ENCODE results near the gene PPM1N. TPM values are rescaled to one million over a fixed set of nuclear protein-coding genes. Genes with fewer than 3 reads are reported as not detected.

PPM1N gene
- total and polyA plus RNA-seq, 2 of the 13 experiments (the other 11 are each of a cell fraction or from before 2014, with no cell fraction given) = 0.31 to 1.8 TPM

DNA sequence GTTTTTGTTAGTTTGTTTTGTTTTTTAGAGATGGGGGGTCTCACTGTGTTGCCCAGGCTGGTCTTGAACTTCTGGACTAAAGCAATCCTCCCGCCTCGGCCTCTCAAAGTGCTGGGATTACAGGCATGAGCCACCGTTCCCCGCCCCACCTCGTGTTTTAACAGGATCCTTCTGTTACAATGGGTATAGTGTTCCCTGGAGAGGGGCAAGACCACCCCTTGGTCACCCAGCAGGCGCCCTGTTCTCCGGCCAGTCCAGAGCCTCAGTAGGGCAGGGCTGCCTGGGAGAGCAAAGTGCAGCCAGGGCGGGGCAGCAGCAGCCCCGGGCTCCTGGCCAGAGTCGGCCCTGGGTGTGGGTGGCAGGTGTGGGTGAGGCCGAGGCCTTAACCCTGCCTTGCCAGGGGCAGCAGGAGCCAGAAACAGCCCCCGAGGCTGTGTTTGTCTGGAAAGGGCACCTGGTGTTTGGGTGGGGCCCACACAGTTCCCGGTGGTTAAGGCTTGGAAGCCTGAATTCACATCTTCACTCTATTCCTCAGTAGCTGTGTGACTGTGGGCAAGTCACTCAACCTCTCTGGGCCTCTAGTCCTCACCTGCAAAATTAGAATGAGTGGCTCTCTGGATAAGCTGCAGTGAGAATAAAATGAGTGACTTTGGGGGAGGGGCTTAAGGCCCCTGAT lies 16.3 kb downstream of the PPM1N start (continued):
- TF ChIP-seq ZNF724P (CRISPR knock-in tag; IDR thresholded peaks at IDR 0.05; ENCODE audit: borderline replicate concordance) (no peak), ZNF274 (CRISPR knock-in tag; IDR thresholded peaks at IDR 0.05) (no peak), ZC3H4 (CRISPR knock-in tag; IDR thresholded peaks at IDR 0.05; ENCODE audit: borderline replicate concordance) (no peak), AKAP8 (CRISPR knock-in tag; IDR thresholded peaks at IDR 0.05) (no peak), KLF6 (CRISPR knock-in tag; IDR thresholded peaks at IDR 0.05) (no peak), ARID2 (CRISPR knock-in tag; IDR thresholded peaks at IDR 0.05; ENCODE audit: borderline replicate concordance) (no peak; the same call in 1 of the 2 replicates), MIER2 (CRISPR knock-in tag; IDR thresholded peaks at IDR 0.05) (no peak), YEATS2 (CRISPR knock-in tag; IDR thresholded peaks at IDR 0.05; ENCODE audit: borderline replicate concordance) (no peak; the same call in 1 of the 2 replicates), ZNF451 (CRISPR knock-in tag; IDR thresholded peaks at IDR 0.05) (no peak), HOXA5 (CRISPR knock-in tag; IDR thresholded peaks at IDR 0.05) (peak; percentile 25; the same call in 1 of the 2 replicates), ZNF160 (CRISPR knock-in tag; IDR thresholded peaks at IDR 0.05) (no peak), ZNF562 (CRISPR knock-in tag; IDR thresholded peaks at IDR 0.05; ENCODE audit: borderline replicate concordance) (no peak), HHEX (CRISPR knock-in tag; IDR thresholded peaks at IDR 0.05) (no peak), KMT2B (CRISPR knock-in tag; IDR thresholded peaks at IDR 0.05) (no peak), ZNF33B (CRISPR knock-in tag; IDR thresholded peaks at IDR 0.05) (no peak), ZNF205 (CRISPR knock-in tag; IDR thresholded peaks at IDR 0.05) (no peak), NKX3-1 (CRISPR knock-in tag; IDR thresholded peaks at IDR 0.05) (no peak), HES4 (CRISPR knock-in tag; IDR thresholded peaks at IDR 0.05; ENCODE audit: borderline replicate concordance) (no peak), HNRNPH1 (optimal IDR thresholded peaks at IDR 0.05; ENCODE audit: low read depth, low read length) (no peak), KDM3A (CRISPR knock-in tag; IDR thresholded peaks at IDR 0.05; ENCODE audit: low read depth) (peak; percentile 69; the same call in 1 of the 2 replicates), ELF1 (CRISPR knock-in tag; IDR thresholded peaks at IDR 0.05) (no peak; the same call in 1 of the 2 replicates)
- TF ChIP-seq, protein P1, sequence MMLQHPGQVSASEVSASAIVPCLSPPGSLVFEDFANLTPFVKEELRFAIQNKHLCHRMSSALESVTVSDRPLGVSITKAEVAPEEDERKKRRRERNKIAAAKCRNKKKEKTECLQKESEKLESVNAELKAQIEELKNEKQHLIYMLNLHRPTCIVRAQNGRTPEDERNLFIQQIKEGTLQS (CRISPR knock-in tag; IDR thresholded peaks at IDR 0.05) = 0 out of 2 replicates have a peak, but pooled peaks have one; percentile 23
- TF ChIP-seq, protein P2, sequence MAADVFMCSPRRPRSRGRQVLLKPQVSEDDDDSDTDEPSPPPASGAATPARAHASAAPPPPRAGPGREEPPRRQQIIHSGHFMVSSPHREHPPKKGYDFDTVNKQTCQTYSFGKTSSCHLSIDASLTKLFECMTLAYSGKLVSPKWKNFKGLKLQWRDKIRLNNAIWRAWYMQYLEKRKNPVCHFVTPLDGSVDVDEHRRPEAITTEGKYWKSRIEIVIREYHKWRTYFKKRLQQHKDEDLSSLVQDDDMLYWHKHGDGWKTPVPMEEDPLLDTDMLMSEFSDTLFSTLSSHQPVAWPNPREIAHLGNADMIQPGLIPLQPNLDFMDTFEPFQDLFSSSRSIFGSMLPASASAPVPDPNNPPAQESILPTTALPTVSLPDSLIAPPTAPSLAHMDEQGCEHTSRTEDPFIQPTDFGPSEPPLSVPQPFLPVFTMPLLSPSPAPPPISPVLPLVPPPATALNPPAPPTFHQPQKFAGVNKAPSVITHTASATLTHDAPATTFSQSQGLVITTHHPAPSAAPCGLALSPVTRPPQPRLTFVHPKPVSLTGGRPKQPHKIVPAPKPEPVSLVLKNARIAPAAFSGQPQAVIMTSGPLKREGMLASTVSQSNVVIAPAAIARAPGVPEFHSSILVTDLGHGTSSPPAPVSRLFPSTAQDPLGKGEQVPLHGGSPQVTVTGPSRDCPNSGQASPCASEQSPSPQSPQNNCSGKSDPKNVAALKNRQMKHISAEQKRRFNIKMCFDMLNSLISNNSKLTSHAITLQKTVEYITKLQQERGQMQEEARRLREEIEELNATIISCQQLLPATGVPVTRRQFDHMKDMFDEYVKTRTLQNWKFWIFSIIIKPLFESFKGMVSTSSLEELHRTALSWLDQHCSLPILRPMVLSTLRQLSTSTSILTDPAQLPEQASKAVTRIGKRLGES (CRISPR knock-in tag; IDR thresholded peaks at IDR 0.05; ENCODE audit: borderline replicate concordance) = no peak
- TF ChIP-seq, protein P3, sequence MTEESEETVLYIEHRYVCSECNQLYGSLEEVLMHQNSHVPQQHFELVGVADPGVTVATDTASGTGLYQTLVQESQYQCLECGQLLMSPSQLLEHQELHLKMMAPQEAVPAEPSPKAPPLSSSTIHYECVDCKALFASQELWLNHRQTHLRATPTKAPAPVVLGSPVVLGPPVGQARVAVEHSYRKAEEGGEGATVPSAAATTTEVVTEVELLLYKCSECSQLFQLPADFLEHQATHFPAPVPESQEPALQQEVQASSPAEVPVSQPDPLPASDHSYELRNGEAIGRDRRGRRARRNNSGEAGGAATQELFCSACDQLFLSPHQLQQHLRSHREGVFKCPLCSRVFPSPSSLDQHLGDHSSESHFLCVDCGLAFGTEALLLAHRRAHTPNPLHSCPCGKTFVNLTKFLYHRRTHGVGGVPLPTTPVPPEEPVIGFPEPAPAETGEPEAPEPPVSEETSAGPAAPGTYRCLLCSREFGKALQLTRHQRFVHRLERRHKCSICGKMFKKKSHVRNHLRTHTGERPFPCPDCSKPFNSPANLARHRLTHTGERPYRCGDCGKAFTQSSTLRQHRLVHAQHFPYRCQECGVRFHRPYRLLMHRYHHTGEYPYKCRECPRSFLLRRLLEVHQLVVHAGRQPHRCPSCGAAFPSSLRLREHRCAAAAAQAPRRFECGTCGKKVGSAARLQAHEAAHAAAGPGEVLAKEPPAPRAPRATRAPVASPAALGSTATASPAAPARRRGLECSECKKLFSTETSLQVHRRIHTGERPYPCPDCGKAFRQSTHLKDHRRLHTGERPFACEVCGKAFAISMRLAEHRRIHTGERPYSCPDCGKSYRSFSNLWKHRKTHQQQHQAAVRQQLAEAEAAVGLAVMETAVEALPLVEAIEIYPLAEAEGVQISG (CRISPR knock-in tag; IDR thresholded peaks at IDR 0.05) = peak; percentile 40
- TF ChIP-seq, protein P4, sequence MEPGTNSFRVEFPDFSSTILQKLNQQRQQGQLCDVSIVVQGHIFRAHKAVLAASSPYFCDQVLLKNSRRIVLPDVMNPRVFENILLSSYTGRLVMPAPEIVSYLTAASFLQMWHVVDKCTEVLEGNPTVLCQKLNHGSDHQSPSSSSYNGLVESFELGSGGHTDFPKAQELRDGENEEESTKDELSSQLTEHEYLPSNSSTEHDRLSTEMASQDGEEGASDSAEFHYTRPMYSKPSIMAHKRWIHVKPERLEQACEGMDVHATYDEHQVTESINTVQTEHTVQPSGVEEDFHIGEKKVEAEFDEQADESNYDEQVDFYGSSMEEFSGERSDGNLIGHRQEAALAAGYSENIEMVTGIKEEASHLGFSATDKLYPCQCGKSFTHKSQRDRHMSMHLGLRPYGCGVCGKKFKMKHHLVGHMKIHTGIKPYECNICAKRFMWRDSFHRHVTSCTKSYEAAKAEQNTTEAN (CRISPR knock-in tag; conservative IDR thresholded peaks at IDR 0.05) = peak; percentile 63; the same call in 1 of the 2 replicates
